SJSA1 (cell line): ENCODE measurements around the gene RBMS3. TPM values are rescaled to one million over a fixed set of nuclear protein-coding genes. Genes with fewer than 3 reads are reported as not detected.
"Not testable (repeated sequence)": the region's sequence is repeated elsewhere in the genome, so short reads cannot be mapped to it uniquely, and the experiment has no call there.

Experiments
- DNase-seq, 2 experiments: peaks; one replicate each; pipeline ENCODE4 v3.0.0-alpha.2; 2015 to 2020; ENCODE audit warnings: low spot score in 2 of 2, low read depth in 1 of 2
- H3K27ac ChIP-seq: fragments of 250-450 bp; sonication (Bioruptor Pico); 2 replicates; pipeline ENCODE4 v1.5.1; 2020; ENCODE audit warnings: mild to moderate bottlenecking, moderate library complexity
- H3K27me3 ChIP-seq: fragments of 250-450 bp; sonication (Bioruptor Pico); replicated peaks from 2 replicates; pipeline ENCODE4 v1.5.1; 2020; ENCODE audit warnings: mild to moderate bottlenecking, moderate library complexity
- H3K36me3 ChIP-seq: fragments of 250-450 bp; sonication (Bioruptor Pico); 2 replicates; pipeline ENCODE4 v1.5.1; 2020; ENCODE audit warnings: mild to moderate bottlenecking
- H3K4me1 ChIP-seq: fragments of 250-450 bp; sonication (Bioruptor Pico); replicated peaks from 2 replicates; pipeline ENCODE4 v1.6.1; 2021; ENCODE audit warnings: mild to moderate bottlenecking
- H3K4me3 ChIP-seq: fragments of 250-450 bp; sonication (Bioruptor Pico); 2 replicates; pipeline ENCODE4 v1.5.1; 2020; ENCODE audit warnings: mild to moderate bottlenecking
- H3K9me3 ChIP-seq: fragments of 250-450 bp; sonication (Bioruptor Pico); replicated peaks from 2 replicates; pipeline ENCODE4 v1.5.1; 2020; ENCODE audit warnings: mild to moderate bottlenecking
- total RNA-seq: library from RNA; depleted of rRNA; stranded (reverse); fragments of >200 nt; shearing (Covaris generic); gene quantifications from 2 replicates; pipeline ENCODE4 v1.2.3, GENCODE V29; 2014

Gene RBMS3
- total RNA-seq, 1 experiment from 2014 or later: 31.7 TPM

- H3K27ac ChIP-seq, H3K9me3 ChIP-seq, H3K27me3 ChIP-seq, H3K4me3 ChIP-seq, DNase-seq, H3K36me3 ChIP-seq: not testable (repeated sequence)
- peaks cover 18% of the 10 kb centered on the region for H3K4me1 ChIP-seq
These were observed 243.6 kb downstream of the RBMS3 start for GRCh38 chr3:29524433-29524832.

GRCh38 chr3:29525254-29525881 is 244.5 kb downstream of the RBMS3 start:
- Histone ChIP-seq H3K27ac (no peak overlapping the region), H3K9me3 (no peaks in the 10 kb centered on the region), H3K27me3 (no peaks in the 10 kb centered on the region), H3K4me3 (no peak overlapping the region), H3K36me3 (peaks cover 4% of the 10 kb centered on the region), H3K4me1 (peaks cover 18% of the 10 kb centered on the region)
- DNase-seq: no peak

DNA sequence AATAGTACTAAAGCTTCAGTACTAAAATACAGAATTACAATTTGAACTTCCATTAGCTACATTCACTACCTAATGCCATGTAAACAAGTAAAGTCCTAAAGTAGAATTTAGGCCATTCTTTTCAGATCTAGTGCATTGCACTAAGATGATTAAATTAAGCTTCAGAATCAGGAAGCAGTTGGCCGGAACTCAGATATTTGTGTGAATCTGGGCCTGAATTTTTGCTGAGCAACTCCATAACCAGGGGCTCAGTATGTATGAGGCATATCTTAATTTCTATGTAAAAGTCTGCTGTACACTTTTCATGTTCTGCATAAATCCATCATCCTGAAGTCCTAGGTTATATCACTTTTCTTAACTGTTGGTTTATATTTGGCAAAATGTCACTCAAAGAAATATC is 246.4 kb downstream of the RBMS3 start:
- Histone ChIP-seq H3K27me3 (no peaks in the 10 kb centered on the region), H3K27ac (no peak overlapping the region), H3K4me1 (peaks cover 12% of the 10 kb centered on the region), H3K36me3 (no peaks in the 10 kb centered on the region; the same call in 1 of the 2 replicates), H3K9me3 (no peaks in the 10 kb centered on the region), H3K4me3 (no peak overlapping the region)
- DNase-seq: no peak

- Histone ChIP-seq H3K27ac (no peak overlapping the region), H3K36me3 (0 out of 2 replicates have a peak, but pooled peaks cover 2% of the 10 kb centered on the region), H3K9me3 (no peaks in the 10 kb centered on the region), H3K4me1 (no peaks in the 10 kb centered on the region), H3K4me3 (no peak overlapping the region), H3K27me3 (no peaks in the 10 kb centered on the region)
- DNase-seq: no peak
These were observed 250.8 kb downstream of the RBMS3 start for GRCh38 chr3:29531644-29532043.

GRCh38 chr3:29532473-29532872 is 251.6 kb downstream of the RBMS3 start:
- Histone ChIP-seq H3K4me1 (no peaks in the 10 kb centered on the region), H3K36me3 (0 out of 2 replicates have a peak, but pooled peaks cover 2% of the 10 kb centered on the region), H3K27me3 (no peaks in the 10 kb centered on the region), H3K4me3 (no peak overlapping the region), H3K27ac (no peak overlapping the region), H3K9me3 (no peaks in the 10 kb centered on the region)
- no peak for DNase-seq

GRCh38 chr3:29534006-29534405 is 253.1 kb downstream of the RBMS3 start:
- H3K4me1 ChIP-seq: no peaks in the 10 kb centered on the region
- no peak for DNase-seq
- no peak overlapping the region for H3K27ac ChIP-seq
- no peaks in the 10 kb centered on the region for H3K27me3 ChIP-seq
- H3K4me3 ChIP-seq: no peak overlapping the region
- H3K9me3 ChIP-seq: no peaks in the 10 kb centered on the region
- 0 out of 2 replicates have a peak, but pooled peaks cover 2% of the 10 kb centered on the region for H3K36me3 ChIP-seq

GRCh38 chr3:29536016-29536758 is 255.3 kb downstream of the RBMS3 start:
- DNase-seq: no peak
- H3K36me3 ChIP-seq: 0 out of 2 replicates have a peak, but pooled peaks cover 2% of the 10 kb centered on the region
- H3K9me3 ChIP-seq: no peaks in the 10 kb centered on the region
- no peak overlapping the region for H3K4me3 ChIP-seq
- H3K4me1 ChIP-seq: no peaks in the 10 kb centered on the region
- no peaks in the 10 kb centered on the region for H3K27me3 ChIP-seq
- H3K27ac ChIP-seq: no peak overlapping the region

GRCh38 chr3:29537889-29538609 is 257.2 kb downstream of the RBMS3 start:
- Histone ChIP-seq H3K4me3 (no peak overlapping the region), H3K4me1 (no peaks in the 10 kb centered on the region), H3K27me3 (no peaks in the 10 kb centered on the region), H3K36me3 (0 out of 2 replicates have a peak, but pooled peaks cover 2% of the 10 kb centered on the region), H3K9me3 (no peaks in the 10 kb centered on the region), H3K27ac (no peak overlapping the region)
- DNase-seq: no peak

DNA sequence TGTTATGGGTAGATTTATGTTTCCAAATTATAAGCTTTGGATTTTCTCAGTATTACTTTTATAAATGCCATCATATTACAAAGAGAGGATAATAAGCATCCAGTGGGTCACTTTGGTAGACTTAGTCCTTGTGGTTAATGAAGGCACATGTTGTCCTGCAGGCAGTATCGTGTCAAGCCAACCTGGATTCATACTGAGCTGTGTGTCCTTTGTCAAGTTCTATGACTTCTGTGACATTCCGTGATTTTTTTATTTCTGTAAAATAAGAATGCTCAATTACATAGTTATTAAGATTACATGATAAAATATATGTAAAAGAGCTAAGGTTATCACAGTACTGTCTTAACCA is 257.7 kb downstream of the RBMS3 start:
- no peaks in the 10 kb centered on the region for H3K27me3 ChIP-seq
- no peak overlapping the region for H3K4me3 ChIP-seq
- no peak overlapping the region for H3K27ac ChIP-seq
- 0 out of 2 replicates have a peak, but pooled peaks cover 2% of the 10 kb centered on the region for H3K36me3 ChIP-seq
- H3K9me3 ChIP-seq: no peaks in the 10 kb centered on the region
- DNase-seq: no peak
- no peaks in the 10 kb centered on the region for H3K4me1 ChIP-seq

- Histone ChIP-seq H3K4me1 (no peaks in the 10 kb centered on the region), H3K36me3 (0 out of 2 replicates have a peak, but pooled peaks cover 2% of the 10 kb centered on the region), H3K27me3 (no peaks in the 10 kb centered on the region), H3K4me3 (no peak overlapping the region), H3K9me3 (no peaks in the 10 kb centered on the region), H3K27ac (no peak overlapping the region)
- no peak for DNase-seq
These were observed 259.7 kb downstream of the RBMS3 start for GRCh38 chr3:29540544-29540943.

- Histone ChIP-seq H3K4me3 (no peak overlapping the region), H3K4me1 (no peaks in the 10 kb centered on the region), H3K9me3 (no peaks in the 10 kb centered on the region), H3K36me3 (no peaks in the 10 kb centered on the region), H3K27ac (no peak overlapping the region), H3K27me3 (no peaks in the 10 kb centered on the region)
- no peak for DNase-seq
These were observed 264.0 kb downstream of the RBMS3 start for GRCh38 chr3:29544701-29545363.

DNA sequence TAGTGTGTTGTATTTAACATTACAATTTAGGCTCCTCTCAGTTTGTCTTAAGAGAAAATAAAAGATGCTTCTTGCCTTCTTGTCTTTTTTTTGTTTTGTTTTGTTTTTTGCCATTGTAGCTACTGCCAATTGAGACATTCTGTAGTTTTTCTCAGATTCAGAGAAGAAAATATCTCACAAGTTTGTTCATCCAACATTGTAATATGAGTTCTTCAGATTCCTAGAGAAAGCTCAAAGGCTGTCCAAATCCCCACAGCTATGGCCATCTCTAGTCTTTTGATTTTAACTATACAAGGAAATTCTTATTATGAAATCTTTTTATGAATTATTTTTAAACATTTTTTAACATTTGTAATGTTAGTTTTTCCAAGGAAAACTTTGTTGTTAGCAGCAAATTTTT is 264.7 kb downstream of the RBMS3 start:
- DNase-seq: no peak
- no peak overlapping the region for H3K4me3 ChIP-seq
- no peaks in the 10 kb centered on the region for H3K4me1 ChIP-seq
- no peak overlapping the region for H3K27ac ChIP-seq
- H3K27me3 ChIP-seq: no peaks in the 10 kb centered on the region
- 0 out of 2 replicates have a peak, but pooled peaks cover under 1% of the 10 kb centered on the region for H3K36me3 ChIP-seq
- H3K9me3 ChIP-seq: no peaks in the 10 kb centered on the region

- Histone ChIP-seq H3K27me3 (no peaks in the 10 kb centered on the region), H3K36me3 (peaks cover 9% of the 10 kb centered on the region; the same call in 1 of the 2 replicates), H3K27ac (no peak overlapping the region), H3K4me3 (no peak overlapping the region), H3K9me3 (no peaks in the 10 kb centered on the region), H3K4me1 (peaks cover 15% of the 10 kb centered on the region)
- no peak for DNase-seq
These were observed 271.2 kb downstream of the RBMS3 start for GRCh38 chr3:29552051-29552450.
